GM06990 (cell line): ENCODE results near the gene PTBP1.
"Not testable (repeated sequence)": the region's sequence is repeated elsewhere in the genome, so short reads cannot be mapped to it uniquely, and the experiment has no call there.

Experiments
- DNase-seq: peaks from one replicate; pipeline ENCODE4 v3.0.0-alpha.2; 2011; ENCODE audit not compliant: insufficient read length; ENCODE audit errors: extremely low read depth
- H3K27me3 ChIP-seq: replicated peaks from 2 replicates; pipeline ENCODE4 v1.6.0; 2011; ENCODE audit warnings: low read length; ENCODE audit not compliant: control insufficient read depth, insufficient read depth
- H3K36me3 ChIP-seq: 2 replicates; pipeline ENCODE4 v1.5.1; 2011; ENCODE audit warnings: low read length; ENCODE audit not compliant: control insufficient read depth, insufficient read depth
- H3K4me3 ChIP-seq: replicated peaks from 2 replicates; pipeline ENCODE4 v1.5.1; 2011; ENCODE audit warnings: low read depth, mild to moderate bottlenecking, control low read depth, low read length
- CTCF ChIP-seq: IDR thresholded peaks from 2 replicates; pipeline ENCODE4 v1.5.1; 2011; ENCODE audit warnings: low read length, control low read depth, mild to moderate bottlenecking, inconsistent platforms; ENCODE audit not compliant: insufficient read depth, poor library complexity, severe bottlenecking

PTBP1 gene

GRCh38 chr19:835210-835810 lies 38.1 kb downstream of the PTBP1 start:
- Histone ChIP-seq H3K4me3 (no peak overlapping the region), H3K27me3 (peaks cover 2% of the 10 kb centered on the region; the same call in 1 of the 2 replicates), H3K36me3 (no peaks in the 10 kb centered on the region)
- TF ChIP-seq CTCF, result no peak
- DNase-seq, result no peak

GRCh38 chr19:840519-841206 lies 43.4 kb downstream of the PTBP1 start, which contains the start of gene PRTN3:
TSS of gene PRTN3 (plus strand) at chr19:840999. CDS start at chr19:841009, 10 bp downstream.
- TF ChIP-seq CTCF, result no peak
- DNase-seq, result no peak
- Histone ChIP-seq H3K27me3 (peaks cover 2% of the 10 kb centered on the region; the same call in 1 of the 2 replicates), H3K4me3 (no peak within 1 kb of the TSS), H3K36me3 (no peaks in the 10 kb centered on the region)

GRCh38 chr19:842802-843179 lies 45.5 kb downstream of the PTBP1 start:
- not testable (repeated sequence) for H3K36me3 ChIP-seq, H3K27me3 ChIP-seq, H3K4me3 ChIP-seq, DNase-seq

GRCh38 chr19:843180-843835 lies 46.1 kb downstream of the PTBP1 start:
- Histone ChIP-seq H3K27me3 (no peaks in the 10 kb centered on the region; the same call in 1 of the 2 replicates), H3K4me3 (no peak overlapping the region), H3K36me3 (no peaks in the 10 kb centered on the region)
- TF ChIP-seq CTCF, result no peak
- no peak for DNase-seq

- no peak overlapping the region for H3K4me3 ChIP-seq
- no peak for DNase-seq
Measured at GRCh38 chr19:843836-844545, 46.7 kb downstream of the PTBP1 start.

More at GRCh38 chr19:843836-844545, 46.7 kb downstream of the PTBP1 start:
- Histone ChIP-seq H3K36me3 (no peaks in the 10 kb centered on the region), H3K27me3 (no peaks in the 10 kb centered on the region; the same call in 1 of the 2 replicates)
- no peak for TF ChIP-seq CTCF
